WERI-Rb-1 (cell line): Measurements from ENCODE around the gene AIRE.

ENCODE experiments used
- DNase-seq: peaks from one replicate; pipeline ENCODE4 v3.0.0-alpha.2; 2020
- H3K27ac ChIP-seq: fragments of 250-450 bp; sonication (Bioruptor Pico); 2 replicates; pipeline ENCODE4 v1.5.1; 2020; ENCODE audit warnings: mild to moderate bottlenecking, moderate library complexity
- H3K27me3 ChIP-seq: fragments of 250-450 bp; sonication (Bioruptor Pico); 2 replicates; pipeline ENCODE4 v1.5.1; 2021; ENCODE audit warnings: mild to moderate bottlenecking, low read depth, moderate library complexity; ENCODE audit not compliant: insufficient read depth, severe bottlenecking
- H3K36me3 ChIP-seq: fragments of 250-450 bp; sonication (Bioruptor Pico); 2 replicates; pipeline ENCODE4 v1.5.1; 2020; ENCODE audit warnings: mild to moderate bottlenecking, moderate library complexity
- H3K4me3 ChIP-seq: 2 replicates; pipeline ENCODE4 v1.5.1; 2011; ENCODE audit warnings: low read depth, mild to moderate bottlenecking, control low read depth, low read length
- H3K9me3 ChIP-seq: fragments of 250-450 bp; sonication (Bioruptor Pico); 2 replicates; pipeline ENCODE4 v1.5.1; 2021; ENCODE audit warnings: mild to moderate bottlenecking, moderate library complexity; ENCODE audit not compliant: severe bottlenecking
- TF ChIP-seq, protein P1 (sequence below): IDR thresholded peaks from 2 replicates; pipeline ENCODE4 v1.5.1; 2011; ENCODE audit warnings: low read depth, mild to moderate bottlenecking, control low read depth, inconsistent platforms, low read length

Gene AIRE

DNA sequence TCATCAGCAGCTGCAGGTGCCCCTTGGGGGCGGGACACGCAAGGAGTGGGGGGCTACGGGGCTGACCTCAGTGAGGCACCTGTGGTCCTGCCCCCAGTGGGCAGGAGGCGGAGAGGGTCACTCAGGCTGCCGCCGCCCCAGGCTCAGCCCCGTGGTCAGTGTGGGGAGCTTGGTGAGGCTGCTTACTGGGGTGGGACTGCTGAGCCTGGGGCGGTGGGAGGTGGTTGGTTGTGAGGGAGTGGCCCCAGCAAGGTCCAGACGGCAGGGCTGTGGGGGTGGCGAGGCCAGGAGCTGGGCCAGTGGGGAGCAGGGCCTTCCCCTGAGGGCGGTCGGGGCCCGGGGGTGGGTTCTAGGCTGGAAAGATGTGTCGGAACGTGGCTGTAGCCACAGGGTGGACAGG is 28.5 kb downstream of the AIRE start:
- H3K4me3 ChIP-seq, result no peak overlapping the region
- TF ChIP-seq, protein P1, sequence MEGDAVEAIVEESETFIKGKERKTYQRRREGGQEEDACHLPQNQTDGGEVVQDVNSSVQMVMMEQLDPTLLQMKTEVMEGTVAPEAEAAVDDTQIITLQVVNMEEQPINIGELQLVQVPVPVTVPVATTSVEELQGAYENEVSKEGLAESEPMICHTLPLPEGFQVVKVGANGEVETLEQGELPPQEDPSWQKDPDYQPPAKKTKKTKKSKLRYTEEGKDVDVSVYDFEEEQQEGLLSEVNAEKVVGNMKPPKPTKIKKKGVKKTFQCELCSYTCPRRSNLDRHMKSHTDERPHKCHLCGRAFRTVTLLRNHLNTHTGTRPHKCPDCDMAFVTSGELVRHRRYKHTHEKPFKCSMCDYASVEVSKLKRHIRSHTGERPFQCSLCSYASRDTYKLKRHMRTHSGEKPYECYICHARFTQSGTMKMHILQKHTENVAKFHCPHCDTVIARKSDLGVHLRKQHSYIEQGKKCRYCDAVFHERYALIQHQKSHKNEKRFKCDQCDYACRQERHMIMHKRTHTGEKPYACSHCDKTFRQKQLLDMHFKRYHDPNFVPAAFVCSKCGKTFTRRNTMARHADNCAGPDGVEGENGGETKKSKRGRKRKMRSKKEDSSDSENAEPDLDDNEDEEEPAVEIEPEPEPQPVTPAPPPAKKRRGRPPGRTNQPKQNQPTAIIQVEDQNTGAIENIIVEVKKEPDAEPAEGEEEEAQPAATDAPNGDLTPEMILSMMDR, result no peak
- H3K36me3 ChIP-seq, result peaks cover 93% of the 10 kb centered on the region
- no peaks in the 10 kb centered on the region for H3K27me3 ChIP-seq
- no peak for DNase-seq
- no peaks in the 10 kb centered on the region for H3K9me3 ChIP-seq
- no peak overlapping the region for H3K27ac ChIP-seq

DNA sequence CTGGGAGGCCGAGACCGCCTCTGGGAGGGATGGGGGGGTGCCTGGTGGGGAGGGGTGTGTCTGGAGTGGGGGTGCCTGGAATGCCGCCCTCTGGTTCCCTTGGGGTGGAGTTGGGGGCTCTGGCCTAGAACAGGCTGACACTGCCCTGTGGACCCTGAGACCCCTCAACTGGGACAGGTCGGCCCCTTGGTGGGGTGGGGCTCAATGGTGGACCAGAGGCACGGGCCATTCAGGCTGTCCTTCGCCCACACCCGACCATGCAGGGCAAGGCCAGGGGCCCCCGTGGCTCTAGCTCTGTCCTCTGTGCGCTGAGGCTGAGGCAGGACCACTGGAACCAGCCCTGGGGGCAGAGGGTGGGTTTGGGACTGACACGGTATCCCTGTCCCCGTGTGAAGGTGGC is 28.9 kb downstream of the AIRE start:
- Histone ChIP-seq H3K9me3 (no peaks in the 10 kb centered on the region), H3K4me3 (no peak overlapping the region), H3K36me3 (peaks cover 94% of the 10 kb centered on the region), H3K27ac (no peak overlapping the region), H3K27me3 (no peaks in the 10 kb centered on the region)
- TF ChIP-seq, protein P1, result no peak
- DNase-seq, result no peak

DNA sequence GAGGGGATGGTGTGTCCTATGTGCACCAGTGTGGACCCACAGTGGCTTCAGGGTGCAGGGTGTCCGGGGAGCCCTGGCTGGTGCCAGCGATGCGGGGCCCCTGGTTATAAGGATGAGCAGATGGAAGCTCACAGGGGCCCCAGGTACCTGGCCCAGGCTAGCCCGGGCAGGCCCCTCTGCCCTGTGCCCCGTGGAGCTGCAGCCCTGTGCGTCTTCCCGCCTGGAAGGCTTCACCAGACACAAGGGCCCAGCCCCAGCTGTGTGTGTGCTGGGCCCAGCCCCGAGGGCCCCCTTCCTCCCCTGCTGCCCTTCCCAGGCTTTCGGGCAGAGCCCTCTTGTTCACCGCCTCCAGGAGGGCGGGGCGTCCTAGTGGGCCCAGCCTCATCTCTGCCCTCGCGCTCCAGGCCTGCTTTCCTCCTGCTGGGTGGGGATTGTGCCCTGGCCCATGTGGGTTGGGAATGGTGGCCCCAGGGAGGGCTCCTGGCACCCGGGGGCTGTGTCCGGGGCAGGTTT is 30.1 kb downstream of the AIRE start:
- Histone ChIP-seq H3K27ac (peak overlapping the region; percentile 32; the same call in 1 of the 2 replicates), H3K4me3 (no peak overlapping the region), H3K36me3 (peaks cover 94% of the 10 kb centered on the region), H3K9me3 (no peaks in the 10 kb centered on the region), H3K27me3 (no peaks in the 10 kb centered on the region)
- no peak for DNase-seq
- TF ChIP-seq, protein P1, result no peak

DNA sequence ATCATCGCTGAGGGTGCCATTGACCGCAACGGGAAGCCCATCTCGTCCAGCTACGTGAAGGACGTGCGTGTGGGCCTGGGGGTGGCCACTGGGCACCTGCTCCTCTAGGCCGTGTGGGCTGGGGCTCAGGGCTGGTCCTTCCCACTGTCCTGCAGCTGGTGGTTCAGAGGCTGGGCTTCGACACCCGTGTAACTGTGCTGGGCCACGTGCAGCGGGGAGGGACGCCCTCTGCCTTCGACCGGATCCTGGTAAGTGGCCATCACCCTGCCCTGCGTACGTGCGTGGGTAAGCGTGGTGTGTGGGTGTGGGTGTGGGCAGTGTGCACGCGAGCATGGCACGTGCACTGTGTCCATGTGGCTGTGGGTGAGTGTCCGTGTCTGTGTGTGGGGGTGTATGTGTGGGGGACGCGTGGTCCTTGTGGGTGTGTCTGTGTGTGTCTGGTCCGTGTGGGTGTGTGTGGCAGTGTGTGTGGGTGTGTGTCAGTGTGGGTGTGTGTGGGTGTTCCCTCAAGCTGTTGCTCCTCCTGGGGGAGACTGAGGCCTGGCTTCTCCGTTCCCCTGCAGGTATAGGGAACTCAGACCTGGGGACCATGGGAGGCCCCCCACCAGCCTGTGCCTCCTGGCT is 30.7 kb downstream of the AIRE start:
- Histone ChIP-seq H3K36me3 (peaks cover 88% of the 10 kb centered on the region), H3K4me3 (no peak overlapping the region), H3K27ac (no peak overlapping the region; the same call in none of the 2 replicates), H3K27me3 (no peaks in the 10 kb centered on the region), H3K9me3 (no peaks in the 10 kb centered on the region)
- TF ChIP-seq, protein P1, result no peak
- DNase-seq, result no peak

DNA sequence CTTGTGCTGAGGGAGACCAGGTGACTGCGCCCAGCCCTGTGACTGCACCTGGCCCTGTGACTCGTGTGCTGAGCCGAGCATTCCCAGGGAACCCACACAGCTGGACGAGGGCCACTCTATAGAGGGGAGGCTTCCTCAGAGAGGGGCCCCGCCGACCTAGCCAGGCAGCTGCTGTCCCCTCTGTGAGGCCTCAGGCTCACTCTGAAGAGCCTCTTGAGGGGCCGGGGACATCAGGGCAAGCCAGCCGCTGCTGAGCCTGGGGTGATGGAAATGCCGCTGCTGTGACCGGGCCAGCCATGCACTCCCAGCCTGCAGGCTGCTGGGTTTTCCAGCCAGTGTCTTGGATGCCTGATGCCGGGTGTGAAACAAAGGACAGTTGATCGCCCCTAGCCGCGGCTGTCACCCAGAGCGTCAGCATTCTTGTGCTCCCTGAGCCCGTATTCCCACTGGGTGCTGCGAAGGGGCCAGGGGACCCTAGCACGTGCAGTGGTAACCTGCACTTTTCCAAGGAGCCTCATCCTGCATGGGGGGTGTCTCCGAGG is 31.6 kb downstream of the AIRE start:
- H3K36me3 ChIP-seq, result peaks cover 87% of the 10 kb centered on the region
- no peak for DNase-seq
- H3K27ac ChIP-seq, result no peak overlapping the region; the same call in 1 of the 2 replicates
- H3K4me3 ChIP-seq, result no peak overlapping the region
- no peaks in the 10 kb centered on the region for H3K27me3 ChIP-seq
- H3K9me3 ChIP-seq, result no peaks in the 10 kb centered on the region
- TF ChIP-seq, protein P1, result no peak
